SK-N-SH treated with all-trans-retinoic acid at 6 μM for 48 hours (cell line): ENCODE results near the gene TNFRSF13B.
"Not testable (repeated sequence)": the region's sequence is repeated elsewhere in the genome, so short reads cannot be mapped to it uniquely, and the experiment has no call there.

Experiments
- ATAC-seq: fragments of 200-7000 bp; cut with Tn5 transposase; 3 replicates; pipeline ENCODE4 v1.9.1; 2020; ENCODE audit warnings: mild to moderate bottlenecking, moderate library complexity
- ARNTL ChIP-seq: fragments of 450-650 bp; formaldehyde crosslinking; IDR thresholded peaks from 2 replicates; pipeline ENCODE4 v1.5.0; 2020; ENCODE audit warnings: low read depth, mild to moderate bottlenecking, moderate library complexity, borderline replicate concordance
- CSDC2 ChIP-seq: fragments of 250-450 bp; sonication (Bioruptor Pico); IDR thresholded peaks from 2 replicates; pipeline ENCODE4 v1.5.0; 2020; ENCODE audit warnings: mild to moderate bottlenecking, moderate library complexity
- ISL1 ChIP-seq: fragments of 250-450 bp; sonication (Bioruptor Pico); IDR thresholded peaks from 2 replicates; pipeline ENCODE4 v2.1.2; 2022; ENCODE audit warnings: mild to moderate bottlenecking, moderate library complexity
- OSR1 ChIP-seq: fragments of 250-450 bp; sonication (Bioruptor Pico); IDR thresholded peaks from 2 replicates; pipeline ENCODE4 v1.8.0; 2022; ENCODE audit warnings: moderate library complexity, mild to moderate bottlenecking, inconsistent platforms
- PPARA ChIP-seq: fragments of 250-450 bp; sonication (Bioruptor Pico); IDR thresholded peaks from 2 replicates; pipeline ENCODE4 v1.5.0; 2020; ENCODE audit warnings: mild to moderate bottlenecking, borderline replicate concordance
- RARB ChIP-seq: fragments of 250-450 bp; sonication (Bioruptor Pico); IDR thresholded peaks from 2 replicates; pipeline ENCODE4 v1.8.0; 2021; ENCODE audit warnings: mild to moderate bottlenecking, moderate library complexity
- SNAI2 ChIP-seq: fragments of 250-450 bp; sonication (Bioruptor Pico); IDR thresholded peaks from 2 replicates; pipeline ENCODE4 v1.5.0; 2020; ENCODE audit warnings: mild to moderate bottlenecking, moderate library complexity
- TCF4 ChIP-seq: fragments of 250-450 bp; sonication (Bioruptor Pico); IDR thresholded peaks from 2 replicates; pipeline ENCODE4 v1.8.0; 2021; ENCODE audit warnings: mild to moderate bottlenecking, moderate library complexity, borderline replicate concordance
- TOX ChIP-seq: fragments of 250-450 bp; sonication (Bioruptor Pico); IDR thresholded peaks from 2 replicates; pipeline ENCODE4 v1.8.0; 2021; ENCODE audit warnings: mild to moderate bottlenecking, moderate library complexity, borderline replicate concordance
- ZC3H10 ChIP-seq: fragments of 250-450 bp; sonication (Bioruptor Pico); IDR thresholded peaks from 2 replicates; pipeline ENCODE4 v1.5.1; 2021; ENCODE audit warnings: mild to moderate bottlenecking, moderate library complexity
- ZNF565 ChIP-seq: fragments of 450-650 bp; formaldehyde crosslinking; conservative IDR thresholded peaks from 2 replicates; pipeline ENCODE4 v1.5.0; 2020; ENCODE audit warnings: low read depth, mild to moderate bottlenecking, moderate library complexity
- ZNF8 ChIP-seq: fragments of 450-650 bp; formaldehyde crosslinking; IDR thresholded peaks from 2 replicates; pipeline ENCODE4 v1.5.0; 2020; ENCODE audit warnings: mild to moderate bottlenecking, moderate library complexity
- TF ChIP-seq, protein P1 (sequence below): fragments of 250-450 bp; sonication (Bioruptor Pico); IDR thresholded peaks from 2 replicates; pipeline ENCODE4 v1.8.0; 2020; ENCODE audit warnings: mild to moderate bottlenecking, moderate library complexity, borderline replicate concordance
- TF ChIP-seq, protein P2 (sequence below): fragments of 250-450 bp; sonication (Bioruptor Pico); IDR thresholded peaks from 2 replicates; pipeline ENCODE4 v1.5.1; 2021; ENCODE audit warnings: mild to moderate bottlenecking, moderate library complexity

TNFRSF13B gene

DNA sequence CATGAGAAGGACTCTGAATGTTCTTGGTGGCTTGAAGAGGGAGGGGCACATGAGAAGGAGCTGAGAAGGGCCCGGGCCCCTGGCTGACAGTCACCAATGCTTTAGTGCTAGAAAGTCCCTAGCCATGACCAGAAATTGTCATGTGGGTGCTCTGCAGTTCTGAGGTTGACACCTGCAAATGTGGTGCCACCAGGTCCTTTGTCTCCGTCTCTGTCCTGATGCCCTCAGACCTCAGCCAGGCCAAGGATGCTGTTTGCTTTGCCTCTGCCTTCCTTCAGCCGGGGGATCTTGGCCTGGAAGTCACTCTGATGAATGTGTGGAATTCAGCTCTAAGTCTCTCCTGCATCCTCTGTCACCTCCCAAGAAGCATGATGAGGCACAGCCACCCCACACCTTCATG is 63.6 kb downstream of the TNFRSF13B start (continued):
- no peak for TF ChIP-seq ISL1 (CRISPR knock-in tag)
- TF ChIP-seq ZNF565 (CRISPR knock-in tag): no peak
- TF ChIP-seq ZNF8: no peak
- no peak for TF ChIP-seq PPARA (CRISPR knock-in tag)
- TF ChIP-seq, all 23 proteins: peak for 0

DNA sequence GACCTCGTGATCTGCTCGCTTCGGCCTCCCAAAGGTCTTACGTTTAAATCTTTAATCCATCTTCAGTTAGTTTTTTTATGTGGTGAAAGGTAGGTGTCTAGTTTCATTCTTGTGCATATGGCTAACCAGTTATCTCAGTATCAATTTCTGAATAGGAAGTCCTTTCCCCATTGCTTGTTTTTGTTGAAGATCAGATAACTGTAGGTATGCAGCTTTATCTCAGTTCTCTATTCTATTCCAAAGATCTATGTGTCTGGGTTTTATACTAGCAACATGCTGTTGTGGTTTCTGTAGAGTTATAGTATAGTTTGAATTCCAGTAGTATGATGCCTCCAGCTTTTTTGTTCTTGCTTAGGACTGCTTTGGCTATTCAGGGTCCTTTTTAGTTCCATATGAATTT is 65.2 kb downstream of the TNFRSF13B start:
- TF ChIP-seq, protein P1, sequence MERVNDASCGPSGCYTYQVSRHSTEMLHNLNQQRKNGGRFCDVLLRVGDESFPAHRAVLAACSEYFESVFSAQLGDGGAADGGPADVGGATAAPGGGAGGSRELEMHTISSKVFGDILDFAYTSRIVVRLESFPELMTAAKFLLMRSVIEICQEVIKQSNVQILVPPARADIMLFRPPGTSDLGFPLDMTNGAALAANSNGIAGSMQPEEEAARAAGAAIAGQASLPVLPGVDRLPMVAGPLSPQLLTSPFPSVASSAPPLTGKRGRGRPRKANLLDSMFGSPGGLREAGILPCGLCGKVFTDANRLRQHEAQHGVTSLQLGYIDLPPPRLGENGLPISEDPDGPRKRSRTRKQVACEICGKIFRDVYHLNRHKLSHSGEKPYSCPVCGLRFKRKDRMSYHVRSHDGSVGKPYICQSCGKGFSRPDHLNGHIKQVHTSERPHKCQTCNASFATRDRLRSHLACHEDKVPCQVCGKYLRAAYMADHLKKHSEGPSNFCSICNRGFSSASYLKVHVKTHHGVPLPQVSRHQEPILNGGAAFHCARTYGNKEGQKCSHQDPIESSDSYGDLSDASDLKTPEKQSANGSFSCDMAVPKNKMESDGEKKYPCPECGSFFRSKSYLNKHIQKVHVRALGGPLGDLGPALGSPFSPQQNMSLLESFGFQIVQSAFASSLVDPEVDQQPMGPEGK: no peak
- TF ChIP-seq PPARA (CRISPR knock-in tag) (no peak), OSR1 (CRISPR knock-in tag) (no peak), ZC3H10 (no peak), TOX (CRISPR knock-in tag) (no peak), ARNTL (CRISPR knock-in tag) (no peak), TCF4 (CRISPR knock-in tag) (no peak)
- ATAC-seq: no peak

- TF ChIP-seq ZNF8 (peak; percentile 29; the same call in 1 of the 2 replicates), RARB (CRISPR knock-in tag) (no peak)
- ATAC-seq: peak; percentile 89
Observed at GRCh38 chr17:16905593-16906191, 66.2 kb downstream of the TNFRSF13B start.

DNA sequence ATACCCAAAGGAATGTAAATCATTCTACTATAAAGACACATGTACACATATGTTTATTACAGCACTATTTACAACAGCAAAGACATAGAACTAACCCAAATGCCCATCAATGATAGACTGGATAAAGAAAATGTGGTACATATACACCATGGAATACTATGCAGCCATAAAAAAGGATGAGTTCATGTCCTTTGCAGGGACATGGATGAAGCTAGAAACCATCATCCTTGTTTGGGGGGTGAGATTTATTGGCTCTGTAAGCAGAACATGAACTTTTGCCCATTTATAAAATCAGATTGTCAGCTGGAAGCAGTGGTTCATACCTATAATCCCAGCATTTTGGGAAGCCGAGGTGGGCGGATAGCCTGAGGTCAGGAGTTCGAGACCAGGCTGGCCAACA is 68.8 kb downstream of the TNFRSF13B start:
- not testable (repeated sequence) for ATAC-seq

- ATAC-seq: no peak
Observed at GRCh38 chr17:16900288-16900882, 71.5 kb downstream of the TNFRSF13B start.

DNA sequence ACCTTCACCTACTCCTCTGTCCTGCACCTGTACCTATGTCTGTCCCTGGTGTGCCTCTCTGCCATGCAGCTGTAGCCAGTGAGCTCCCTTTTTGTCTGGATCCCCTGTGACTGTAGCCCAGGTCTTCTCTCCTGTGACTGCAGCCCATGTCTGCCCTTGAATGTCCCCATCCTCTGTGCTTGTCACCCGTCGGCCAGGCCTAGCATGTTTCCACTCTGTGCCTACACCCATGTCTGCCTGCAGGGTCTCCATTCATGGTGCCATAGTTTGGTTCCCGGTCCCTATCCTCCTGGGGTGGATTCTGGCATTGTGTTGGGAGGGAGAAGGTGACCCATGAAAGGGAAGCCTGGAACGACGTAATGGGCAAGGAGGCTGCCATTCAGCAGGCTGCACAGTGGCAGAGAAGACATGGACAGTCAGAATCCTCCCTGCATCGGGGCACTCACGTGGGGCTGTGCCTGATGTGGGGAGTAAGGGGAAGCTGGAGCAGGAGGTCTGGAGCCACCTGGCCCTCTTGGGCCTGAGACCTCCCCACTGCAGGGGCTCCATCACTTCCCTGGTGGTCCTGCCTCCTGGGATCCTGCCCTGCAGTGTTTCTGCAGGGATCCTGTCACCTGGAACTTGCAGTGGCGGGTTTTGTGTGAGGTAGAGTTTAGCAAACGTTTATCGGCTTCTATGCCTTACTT is 74.6 kb downstream of the TNFRSF13B start:
- not testable (repeated sequence) for ATAC-seq

More at GRCh38 chr17:16900288-16900882, 71.5 kb downstream of the TNFRSF13B start:
- TF ChIP-seq, protein P2, sequence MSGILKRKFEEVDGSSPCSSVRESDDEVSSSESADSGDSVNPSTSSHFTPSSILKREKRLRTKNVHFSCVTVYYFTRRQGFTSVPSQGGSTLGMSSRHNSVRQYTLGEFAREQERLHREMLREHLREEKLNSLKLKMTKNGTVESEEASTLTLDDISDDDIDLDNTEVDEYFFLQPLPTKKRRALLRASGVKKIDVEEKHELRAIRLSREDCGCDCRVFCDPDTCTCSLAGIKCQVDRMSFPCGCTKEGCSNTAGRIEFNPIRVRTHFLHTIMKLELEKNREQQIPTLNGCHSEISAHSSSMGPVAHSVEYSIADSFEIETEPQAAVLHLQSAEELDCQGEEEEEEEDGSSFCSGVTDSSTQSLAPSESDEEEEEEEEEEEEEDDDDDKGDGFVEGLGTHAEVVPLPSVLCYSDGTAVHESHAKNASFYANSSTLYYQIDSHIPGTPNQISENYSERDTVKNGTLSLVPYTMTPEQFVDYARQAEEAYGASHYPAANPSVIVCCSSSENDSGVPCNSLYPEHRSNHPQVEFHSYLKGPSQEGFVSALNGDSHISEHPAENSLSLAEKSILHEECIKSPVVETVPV (CRISPR knock-in tag): no peak
- TF ChIP-seq SNAI2 (CRISPR knock-in tag) (no peak), CSDC2 (CRISPR knock-in tag) (no peak), OSR1 (CRISPR knock-in tag) (no peak), ARNTL (CRISPR knock-in tag) (no peak), TCF4 (CRISPR knock-in tag) (no peak)

DNA sequence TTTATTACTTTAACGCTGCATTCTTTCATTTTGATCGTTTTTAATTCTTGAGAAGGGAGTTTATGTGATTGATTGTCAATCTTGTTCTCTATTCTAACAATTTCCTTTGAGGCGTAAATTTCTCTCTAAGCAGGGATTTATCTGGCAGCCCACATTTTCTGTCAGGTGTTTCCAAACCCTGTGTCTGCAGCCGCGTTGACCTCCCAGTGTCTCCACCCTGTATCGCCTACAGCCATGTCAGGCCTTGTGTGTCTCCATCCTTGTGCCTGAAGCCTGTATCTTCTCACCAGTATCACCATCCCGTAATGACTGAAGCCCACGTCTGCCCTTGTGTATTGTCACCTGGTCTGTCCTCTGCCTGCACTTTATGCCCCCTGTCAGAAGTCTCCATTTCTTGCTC is 75.7 kb downstream of the TNFRSF13B start:
- ATAC-seq: not testable (repeated sequence)

- not testable (repeated sequence) for ATAC-seq
Observed at GRCh38 chr17:16893527-16893926, 78.4 kb downstream of the TNFRSF13B start.

- ATAC-seq: not testable (repeated sequence)
Observed at GRCh38 chr17:16892876-16893454, 79.0 kb downstream of the TNFRSF13B start.
